Ishikawa (cell line): ENCODE data around the gene TXNDC16.

Experiments used
- CEBPB ChIP-seq: IDR thresholded peaks from 2 replicates; pipeline ENCODE4 v1.6.1; 2012
- CREB1 ChIP-seq: IDR thresholded peaks from 2 replicates; pipeline ENCODE4 v1.6.1; 2012; ENCODE audit warnings: low read depth
- EGR1 ChIP-seq: IDR thresholded peaks from 2 replicates; pipeline ENCODE4 v1.6.1; 2012
- EP300 ChIP-seq: IDR thresholded peaks from 2 replicates; pipeline ENCODE4 v1.6.1; 2012; ENCODE audit warnings: borderline replicate concordance
- FOXM1 ChIP-seq: IDR thresholded peaks from 2 replicates; pipeline ENCODE4 v1.6.1; 2012; ENCODE audit warnings: low read depth, borderline replicate concordance
- NFIC ChIP-seq: IDR thresholded peaks from 2 replicates; pipeline ENCODE4 v1.6.1; 2012
- RAD21 ChIP-seq: IDR thresholded peaks from 2 replicates; pipeline ENCODE4 v1.6.1; 2012; ENCODE audit warnings: low read depth
- TAF1 ChIP-seq: IDR thresholded peaks from 2 replicates; pipeline ENCODE4 v1.6.1; 2012; ENCODE audit warnings: low read depth, mild to moderate bottlenecking
- TCF12 ChIP-seq: IDR thresholded peaks from 2 replicates; pipeline ENCODE4 v1.6.1; 2012; ENCODE audit warnings: low read depth
- TEAD4 ChIP-seq: IDR thresholded peaks from 2 replicates; pipeline ENCODE4 v1.6.1; 2012
- YY1 ChIP-seq: IDR thresholded peaks from 2 replicates; pipeline ENCODE4 v1.6.1; 2012; ENCODE audit warnings: low read depth
- ZBTB7A ChIP-seq: IDR thresholded peaks from 2 replicates; pipeline ENCODE4 v1.6.1; 2012; ENCODE audit warnings: low read depth
- TF ChIP-seq, protein P1 (sequence below): IDR thresholded peaks from 2 replicates; pipeline ENCODE4 v1.6.1; 2012; ENCODE audit warnings: low read depth, mild to moderate bottlenecking
- TF ChIP-seq, protein P2 (sequence below): IDR thresholded peaks from 2 replicates; pipeline ENCODE4 v1.6.1; 2012
- TF ChIP-seq, protein P3 (sequence below): IDR thresholded peaks from 2 replicates; pipeline ENCODE4 v1.6.1; 2012

The TXNDC16 gene

DNA sequence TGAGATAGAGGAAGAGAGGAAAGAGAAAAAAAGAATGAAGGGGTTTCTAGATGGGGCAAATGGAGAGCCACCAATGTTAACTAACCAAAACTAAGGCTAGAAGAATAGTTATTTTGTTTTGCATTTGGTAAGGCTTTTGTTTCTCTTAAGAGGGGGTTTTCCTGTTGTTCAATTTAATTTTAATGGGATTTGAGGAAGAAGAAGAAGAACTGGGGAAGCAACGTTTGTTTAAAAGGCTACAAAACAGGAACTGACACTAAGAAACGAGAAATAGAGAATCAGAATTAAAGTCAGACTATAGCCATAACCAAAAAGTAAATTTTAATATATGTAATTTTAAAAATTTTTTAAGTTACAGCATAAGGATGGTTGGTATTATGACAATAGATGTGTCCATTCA is 13.7 kb downstream of the TXNDC16 start:
- TF ChIP-seq EGR1 (no peak), FOXM1 (no peak), EP300 (no peak), NFIC (no peak), YY1 (no peak), RAD21 (no peak), TAF1 (no peak), ZBTB7A (no peak), CEBPB (no peak), CREB1 (no peak), TEAD4 (no peak)
- TF ChIP-seq, protein P1, sequence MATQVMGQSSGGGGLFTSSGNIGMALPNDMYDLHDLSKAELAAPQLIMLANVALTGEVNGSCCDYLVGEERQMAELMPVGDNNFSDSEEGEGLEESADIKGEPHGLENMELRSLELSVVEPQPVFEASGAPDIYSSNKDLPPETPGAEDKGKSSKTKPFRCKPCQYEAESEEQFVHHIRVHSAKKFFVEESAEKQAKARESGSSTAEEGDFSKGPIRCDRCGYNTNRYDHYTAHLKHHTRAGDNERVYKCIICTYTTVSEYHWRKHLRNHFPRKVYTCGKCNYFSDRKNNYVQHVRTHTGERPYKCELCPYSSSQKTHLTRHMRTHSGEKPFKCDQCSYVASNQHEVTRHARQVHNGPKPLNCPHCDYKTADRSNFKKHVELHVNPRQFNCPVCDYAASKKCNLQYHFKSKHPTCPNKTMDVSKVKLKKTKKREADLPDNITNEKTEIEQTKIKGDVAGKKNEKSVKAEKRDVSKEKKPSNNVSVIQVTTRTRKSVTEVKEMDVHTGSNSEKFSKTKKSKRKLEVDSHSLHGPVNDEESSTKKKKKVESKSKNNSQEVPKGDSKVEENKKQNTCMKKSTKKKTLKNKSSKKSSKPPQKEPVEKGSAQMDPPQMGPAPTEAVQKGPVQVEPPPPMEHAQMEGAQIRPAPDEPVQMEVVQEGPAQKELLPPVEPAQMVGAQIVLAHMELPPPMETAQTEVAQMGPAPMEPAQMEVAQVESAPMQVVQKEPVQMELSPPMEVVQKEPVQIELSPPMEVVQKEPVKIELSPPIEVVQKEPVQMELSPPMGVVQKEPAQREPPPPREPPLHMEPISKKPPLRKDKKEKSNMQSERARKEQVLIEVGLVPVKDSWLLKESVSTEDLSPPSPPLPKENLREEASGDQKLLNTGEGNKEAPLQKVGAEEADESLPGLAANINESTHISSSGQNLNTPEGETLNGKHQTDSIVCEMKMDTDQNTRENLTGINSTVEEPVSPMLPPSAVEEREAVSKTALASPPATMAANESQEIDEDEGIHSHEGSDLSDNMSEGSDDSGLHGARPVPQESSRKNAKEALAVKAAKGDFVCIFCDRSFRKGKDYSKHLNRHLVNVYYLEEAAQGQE: no peak
- TF ChIP-seq, protein P2, sequence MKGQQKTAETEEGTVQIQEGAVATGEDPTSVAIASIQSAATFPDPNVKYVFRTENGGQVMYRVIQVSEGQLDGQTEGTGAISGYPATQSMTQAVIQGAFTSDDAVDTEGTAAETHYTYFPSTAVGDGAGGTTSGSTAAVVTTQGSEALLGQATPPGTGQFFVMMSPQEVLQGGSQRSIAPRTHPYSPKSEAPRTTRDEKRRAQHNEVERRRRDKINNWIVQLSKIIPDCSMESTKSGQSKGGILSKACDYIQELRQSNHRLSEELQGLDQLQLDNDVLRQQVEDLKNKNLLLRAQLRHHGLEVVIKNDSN: no peak
- TF ChIP-seq, protein P3, sequence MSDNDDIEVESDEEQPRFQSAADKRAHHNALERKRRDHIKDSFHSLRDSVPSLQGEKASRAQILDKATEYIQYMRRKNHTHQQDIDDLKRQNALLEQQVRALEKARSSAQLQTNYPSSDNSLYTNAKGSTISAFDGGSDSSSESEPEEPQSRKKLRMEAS: no peak

DNA sequence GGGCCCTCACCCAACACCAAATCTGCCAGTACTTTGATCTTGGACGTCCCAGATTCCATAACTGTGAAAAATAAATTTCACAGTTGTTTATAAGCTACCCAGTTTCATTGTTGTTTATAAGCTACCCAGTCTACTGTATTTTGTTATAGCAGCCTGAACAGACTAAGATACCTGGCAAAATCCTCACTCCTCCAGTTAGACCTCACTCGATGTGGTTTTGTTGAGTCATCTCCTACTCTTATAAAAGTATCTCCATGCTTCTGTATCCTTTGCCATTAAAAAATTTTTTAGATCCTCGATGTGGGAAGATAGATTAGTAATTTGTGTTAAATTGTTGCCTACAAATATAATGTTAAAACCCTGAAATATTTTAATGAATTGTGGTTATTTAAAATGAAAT is 16.0 kb downstream of the TXNDC16 start:
- TF ChIP-seq TEAD4 (no peak), NFIC (no peak), ZBTB7A (no peak), FOXM1 (no peak), EP300 (no peak), EGR1 (no peak), YY1 (no peak), CREB1 (no peak)
- TF ChIP-seq, protein P2: no peak
- TF ChIP-seq, protein P1: no peak

DNA sequence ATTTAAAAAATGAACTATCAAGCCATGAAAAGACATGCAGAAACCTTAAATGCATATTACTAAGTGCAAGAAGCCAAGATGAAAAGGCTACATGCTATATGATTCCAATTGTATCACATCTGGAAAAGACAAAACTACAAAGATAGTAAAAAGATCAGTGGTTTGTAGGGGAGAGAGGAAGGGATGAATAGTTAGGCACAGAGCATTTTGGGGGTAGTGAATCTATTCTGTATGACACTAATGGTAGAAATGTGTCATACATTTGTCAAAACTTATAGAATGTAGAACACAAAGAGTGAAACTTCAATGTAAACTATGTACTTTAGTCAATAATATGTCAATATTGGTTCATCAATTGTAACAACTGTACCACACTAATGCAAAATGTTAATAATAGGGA is 20.8 kb downstream of the TXNDC16 start:
- TF ChIP-seq CEBPB: no peak
- TF ChIP-seq, protein P2: no peak
- TF ChIP-seq TAF1: no peak
- no peak for TF ChIP-seq EGR1
- TF ChIP-seq, protein P1: no peak
- TF ChIP-seq RAD21: no peak
- TF ChIP-seq, protein P3: no peak
- TF ChIP-seq EP300: no peak
- no peak for TF ChIP-seq TEAD4
- no peak for TF ChIP-seq FOXM1
- no peak for TF ChIP-seq ZBTB7A
- no peak for TF ChIP-seq TCF12
- no peak for TF ChIP-seq CREB1
- TF ChIP-seq YY1: no peak
- no peak for TF ChIP-seq NFIC

DNA sequence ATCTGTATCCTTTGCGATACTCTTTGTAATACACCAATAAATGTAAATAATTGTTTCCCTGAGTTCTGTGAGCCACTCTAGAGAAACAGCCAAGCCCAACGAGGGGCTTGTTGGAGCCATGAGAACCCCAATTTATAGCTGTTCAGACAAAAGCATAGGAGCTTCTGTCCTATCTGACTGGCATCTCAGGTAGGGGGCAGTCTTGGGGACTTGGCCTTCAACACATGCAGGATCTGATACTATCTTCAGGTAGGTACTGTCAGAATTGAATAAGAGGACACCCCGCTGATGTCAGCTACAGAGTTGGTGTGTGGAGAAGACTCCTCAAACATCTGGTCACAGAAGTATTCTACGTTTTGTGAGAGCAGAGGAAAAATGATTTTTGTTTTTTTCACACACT is 25.3 kb downstream of the TXNDC16 start:
- TF ChIP-seq TAF1: no peak
- no peak for TF ChIP-seq ZBTB7A
- TF ChIP-seq, protein P3: no peak
- TF ChIP-seq, protein P1: no peak
- TF ChIP-seq FOXM1: no peak
- no peak for TF ChIP-seq NFIC
- no peak for TF ChIP-seq RAD21
- no peak for TF ChIP-seq CEBPB
